Measurements from ENCODE around the gene FGF11.
A peak's percentile ranks its signal among the peaks of the same experiment; 100 is the strongest.
"Not testable (repeated sequence)": the region's sequence is repeated elsewhere in the genome, so short reads cannot be mapped to it uniquely, and the experiment has no call there.

Gene FGF11

GRCh38 chr17:7481842-7482741 is 42.8 kb downstream of the FGF11 start:
- DNase-seq: not testable (repeated sequence)

GRCh38 chr17:7482742-7483088 is 43.4 kb downstream of the FGF11 start:
- not testable (repeated sequence) for DNase-seq

- peak; percentile 88 for DNase-seq
These were observed 44.1 kb downstream of the FGF11 start for GRCh38 chr17:7483255-7484066.

GRCh38 chr17:7484067-7484918 is 45.0 kb downstream of the FGF11 start, which contains the start of gene POLR2A:
Gene POLR2A (plus strand): TSS chr17:7484366.
- peak; percentile 96 for DNase-seq

- no peak for DNase-seq
These were observed 45.6 kb downstream of the FGF11 start for GRCh38 chr17:7484919-7485377.

- DNase-seq: no peak
These were observed 46.9 kb downstream of the FGF11 start for GRCh38 chr17:7486181-7486580.

- no peak for DNase-seq
These were observed 50.8 kb downstream of the FGF11 start for GRCh38 chr17:7490144-7490543.

GRCh38 chr17:7491583-7491982 is 52.3 kb downstream of the FGF11 start:
- DNase-seq: no peak

GRCh38 chr17:7493941-7494340 is 54.6 kb downstream of the FGF11 start:
- DNase-seq: no peak
